Brain microvascular endothelial cell (primary cell): ENCODE results near the gene MYT1.

Source experiments
- DNase-seq: peaks from one replicate; pipeline ENCODE4 v3.0.0-alpha.2; 2020
- H3K27ac ChIP-seq: fragments of 250-450 bp; sonication (Bioruptor Pico); 2 replicates; pipeline ENCODE4 v1.5.1; 2020; ENCODE audit warnings: mild to moderate bottlenecking, moderate library complexity
- H3K27me3 ChIP-seq: fragments of 250-450 bp; sonication (Bioruptor Pico); replicated peaks from 2 replicates; pipeline ENCODE4 v1.5.1; 2020; ENCODE audit warnings: mild to moderate bottlenecking
- H3K36me3 ChIP-seq: fragments of 250-450 bp; sonication (Bioruptor Pico); replicated peaks from 2 replicates; pipeline ENCODE4 v1.5.1; 2020; ENCODE audit warnings: mild to moderate bottlenecking
- H3K4me3 ChIP-seq: 2 replicates; pipeline ENCODE4 v1.5.1; 2011; ENCODE audit warnings: low read depth, mild to moderate bottlenecking, control low read depth, low read length, moderate library complexity
- in situ Hi-C: cut with HindIII; loops from 2 replicates; pipeline ENCODE4 v1.10.0; 2017; ENCODE audit warnings: low sequenced_read_pairs, low pct_ligation_motif_present
- TF ChIP-seq, protein P1 (sequence below): IDR thresholded peaks from 2 replicates; pipeline ENCODE4 v1.5.1; 2011; ENCODE audit warnings: low read depth, mild to moderate bottlenecking, moderate library complexity, low read length, control low read depth, inconsistent platforms; ENCODE audit errors: missing control alignments

Gene MYT1

GRCh38 chr20:64189986-64190385, 25.7 kb downstream of the MYT1 start:
- H3K27ac ChIP-seq: no peak overlapping the region
- TF ChIP-seq, protein P1, sequence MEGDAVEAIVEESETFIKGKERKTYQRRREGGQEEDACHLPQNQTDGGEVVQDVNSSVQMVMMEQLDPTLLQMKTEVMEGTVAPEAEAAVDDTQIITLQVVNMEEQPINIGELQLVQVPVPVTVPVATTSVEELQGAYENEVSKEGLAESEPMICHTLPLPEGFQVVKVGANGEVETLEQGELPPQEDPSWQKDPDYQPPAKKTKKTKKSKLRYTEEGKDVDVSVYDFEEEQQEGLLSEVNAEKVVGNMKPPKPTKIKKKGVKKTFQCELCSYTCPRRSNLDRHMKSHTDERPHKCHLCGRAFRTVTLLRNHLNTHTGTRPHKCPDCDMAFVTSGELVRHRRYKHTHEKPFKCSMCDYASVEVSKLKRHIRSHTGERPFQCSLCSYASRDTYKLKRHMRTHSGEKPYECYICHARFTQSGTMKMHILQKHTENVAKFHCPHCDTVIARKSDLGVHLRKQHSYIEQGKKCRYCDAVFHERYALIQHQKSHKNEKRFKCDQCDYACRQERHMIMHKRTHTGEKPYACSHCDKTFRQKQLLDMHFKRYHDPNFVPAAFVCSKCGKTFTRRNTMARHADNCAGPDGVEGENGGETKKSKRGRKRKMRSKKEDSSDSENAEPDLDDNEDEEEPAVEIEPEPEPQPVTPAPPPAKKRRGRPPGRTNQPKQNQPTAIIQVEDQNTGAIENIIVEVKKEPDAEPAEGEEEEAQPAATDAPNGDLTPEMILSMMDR: no peak
- no peaks in the 10 kb centered on the region for H3K36me3 ChIP-seq

GRCh38 chr20:64191002-64191401, 26.8 kb downstream of the MYT1 start:
- H3K27ac ChIP-seq: no peak overlapping the region
- no peak for DNase-seq
- H3K27me3 ChIP-seq: no peaks in the 10 kb centered on the region
- no peak overlapping the region for H3K4me3 ChIP-seq
- no peaks in the 10 kb centered on the region for H3K36me3 ChIP-seq
- in situ Hi-C loops: no loop called here
- TF ChIP-seq, protein P1: no peak

More at GRCh38 chr20:64189986-64190385, 25.7 kb downstream of the MYT1 start:
- in situ Hi-C loops: no loop called here
- DNase-seq: no peak
- Histone ChIP-seq H3K27me3 (no peaks in the 10 kb centered on the region), H3K4me3 (no peak overlapping the region)

GRCh38 chr20:64192406-64192805, 28.2 kb downstream of the MYT1 start:
- in situ Hi-C loops: no loop called here
- Histone ChIP-seq H3K27ac (no peak overlapping the region), H3K4me3 (no peak overlapping the region), H3K36me3 (no peaks in the 10 kb centered on the region), H3K27me3 (no peaks in the 10 kb centered on the region)
- TF ChIP-seq, protein P1: no peak
- DNase-seq: no peak

- DNase-seq: no peak
- Histone ChIP-seq H3K36me3 (no peaks in the 10 kb centered on the region), H3K27ac (no peak overlapping the region), H3K27me3 (no peaks in the 10 kb centered on the region), H3K4me3 (no peak overlapping the region)
- TF ChIP-seq, protein P1: no peak
- in situ Hi-C loops: no loop called here
Observed at GRCh38 chr20:64193058-64193457, 28.8 kb downstream of the MYT1 start.

DNA sequence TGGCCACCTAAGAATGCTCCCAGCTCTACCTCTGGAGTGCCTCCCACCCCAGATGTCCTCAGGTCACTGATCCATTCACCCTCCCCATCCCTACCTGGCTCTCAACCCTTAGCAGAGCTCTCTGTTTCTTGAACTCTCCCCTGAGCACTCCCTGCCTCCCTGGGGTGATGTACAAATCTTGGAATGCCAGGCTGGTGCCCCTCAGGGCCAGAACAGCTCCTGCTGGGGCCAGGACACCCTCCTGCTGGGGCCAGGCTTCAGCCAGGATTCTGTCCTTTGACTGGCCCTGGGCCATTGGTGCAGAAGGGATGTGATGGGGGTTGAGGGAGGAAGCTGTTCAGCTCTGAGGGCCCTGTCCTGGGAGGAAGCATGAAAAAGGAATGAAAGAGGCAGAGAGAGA, 30.0 kb downstream of the MYT1 start:
- H3K36me3 ChIP-seq: no peaks in the 10 kb centered on the region
- H3K27me3 ChIP-seq: no peaks in the 10 kb centered on the region
- H3K27ac ChIP-seq: no peak overlapping the region
- no peak overlapping the region for H3K4me3 ChIP-seq
- DNase-seq: no peak
- TF ChIP-seq, protein P1: no peak
- in situ Hi-C loops: no loop called here

GRCh38 chr20:64196309-64196708, 32.1 kb downstream of the MYT1 start:
- Histone ChIP-seq H3K27me3 (no peaks in the 10 kb centered on the region), H3K27ac (no peak overlapping the region), H3K36me3 (no peaks in the 10 kb centered on the region), H3K4me3 (no peak overlapping the region)
- in situ Hi-C loops: no loop called here
- TF ChIP-seq, protein P1: no peak
- DNase-seq: no peak
